DOHH2 (cell line): ENCODE results near the gene SIDT1.

Source experiments
- H3F3A ChIP-seq: fragments of 200-600 bp; sonication (generic), shearing (Covaris generic); 2 replicates; pipeline ENCODE4 v1.6.0; 2016; ENCODE audit warnings: antibody characterized with exemption, mild to moderate bottlenecking; ENCODE audit not compliant: control insufficient read depth, insufficient read depth
- H3K27ac ChIP-seq: fragments of 200-600 bp; sonication (generic); 2 replicates; pipeline ENCODE4 v1.5.1; 2014; ENCODE audit warnings: low read depth, mild to moderate bottlenecking, low read length, moderate library complexity
- H3K27me3 ChIP-seq: fragments of 200-600 bp; sonication (generic); 2 replicates; pipeline ENCODE4 v1.6.1; 2014; ENCODE audit warnings: mild to moderate bottlenecking, low read length, mixed read lengths; ENCODE audit not compliant: control insufficient read depth
- H3K36me3 ChIP-seq: fragments of 200-600 bp; sonication (generic); 2 replicates; pipeline ENCODE4 v1.6.1; 2014; ENCODE audit warnings: mild to moderate bottlenecking, low read length, moderate library complexity, mixed read lengths; ENCODE audit not compliant: control insufficient read depth
- H3K4me1 ChIP-seq: fragments of 200-600 bp; sonication (generic); 2 replicates; pipeline ENCODE4 v1.6.1; 2014; ENCODE audit warnings: mild to moderate bottlenecking, low read length, mixed read lengths; ENCODE audit not compliant: control insufficient read depth
- H3K4me2 ChIP-seq: fragments of 200-600 bp; sonication (generic); 2 replicates; pipeline ENCODE4 v1.6.0; 2014; ENCODE audit warnings: mild to moderate bottlenecking, low read length, moderate library complexity
- H3K4me3 ChIP-seq: fragments of 200-600 bp; sonication (generic); 2 replicates; pipeline ENCODE4 v1.5.1; 2014; ENCODE audit warnings: mild to moderate bottlenecking, low read length, mixed read lengths
- H3K79me2 ChIP-seq: fragments of 200-600 bp; sonication (generic); 2 replicates; pipeline ENCODE4 v1.6.1; 2014; ENCODE audit warnings: mild to moderate bottlenecking, low read length, mixed read lengths; ENCODE audit not compliant: control insufficient read depth
- H3K9me2 ChIP-seq: fragments of 200-600 bp; sonication (generic); replicated peaks from 2 replicates; pipeline ENCODE4 v1.6.1; 2014; ENCODE audit warnings: mild to moderate bottlenecking, low read length, mixed read lengths; ENCODE audit not compliant: control insufficient read depth
- H3K9me3 ChIP-seq: fragments of 200-600 bp; sonication (generic); 2 replicates; pipeline ENCODE4 v1.6.1; 2014; ENCODE audit warnings: antibody characterized with exemption, low read length, mixed read lengths; ENCODE audit not compliant: control insufficient read depth, insufficient read depth
- H4K20me1 ChIP-seq: fragments of 200-600 bp; sonication (generic); 2 replicates; pipeline ENCODE4 v1.6.0; 2014; ENCODE audit warnings: low read depth, mild to moderate bottlenecking, antibody characterized with exemption, low read length, moderate library complexity; ENCODE audit not compliant: control insufficient read depth, insufficient read depth
- EZH2phosphoT487 ChIP-seq: fragments of 200-600 bp; sonication (generic); IDR thresholded peaks from 2 replicates; pipeline ENCODE4 v1.6.1; 2017; ENCODE audit warnings: borderline replicate concordance, mild to moderate bottlenecking, antibody characterized with exemption, low read length, moderate library complexity, mixed read lengths
- TF ChIP-seq, protein P1 (sequence below): fragments of 200-600 bp; sonication (generic); IDR thresholded peaks from one replicate; pipeline ENCODE4 v1.5.1; 2014; ENCODE audit warnings: antibody characterized with exemption, mild to moderate bottlenecking, low read depth, low read length; ENCODE audit not compliant: poor library complexity, severe bottlenecking

Gene SIDT1

DNA sequence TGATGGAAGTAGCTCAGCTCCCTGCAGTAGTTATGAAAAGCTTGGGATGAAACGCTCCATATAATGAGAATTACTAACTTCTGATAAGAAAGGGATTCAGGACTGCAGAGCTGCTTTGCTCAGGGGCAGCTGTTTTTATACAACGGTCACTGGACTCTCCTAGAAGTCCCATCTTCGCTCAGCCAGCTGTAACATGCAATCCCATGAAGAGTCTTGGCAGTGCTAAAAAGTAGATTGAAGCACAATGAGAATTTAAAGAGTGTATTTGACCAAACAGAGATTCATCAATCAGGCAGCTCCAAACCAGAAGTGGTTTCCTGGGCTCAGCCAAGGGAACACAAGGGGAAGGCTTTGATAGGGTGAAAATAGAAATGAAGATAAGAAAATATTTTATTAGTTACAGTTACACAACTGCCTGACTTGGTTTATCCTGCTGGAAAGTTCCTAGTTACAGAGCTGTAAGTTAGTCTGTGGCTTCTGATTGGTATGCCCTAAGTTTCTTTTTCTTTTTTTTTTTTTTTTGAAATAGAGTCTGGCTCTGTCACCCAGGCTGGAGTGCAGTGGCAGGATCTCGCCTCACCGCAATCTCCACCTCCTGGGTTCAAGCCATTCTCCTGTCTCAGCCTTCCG lies 24.1 kb downstream of the SIDT1 start:
- Histone ChIP-seq H3K27me3 (no peaks in the 10 kb centered on the region), H3K4me1 (peaks cover 8% of the 10 kb centered on the region), H4K20me1 (no peaks in the 10 kb centered on the region), H3K9me3 (no peaks in the 10 kb centered on the region), H3K4me2 (no peak overlapping the region), H3K79me2 (no peaks in the 10 kb centered on the region), H3F3A (no peaks in the 10 kb centered on the region), H3K4me3 (no peak overlapping the region), H3K27ac (no peak overlapping the region), H3K36me3 (no peaks in the 10 kb centered on the region), H3K9me2 (no peaks in the 10 kb centered on the region)
- TF ChIP-seq EZH2phosphoT487, result no peak
- TF ChIP-seq, protein P1, sequence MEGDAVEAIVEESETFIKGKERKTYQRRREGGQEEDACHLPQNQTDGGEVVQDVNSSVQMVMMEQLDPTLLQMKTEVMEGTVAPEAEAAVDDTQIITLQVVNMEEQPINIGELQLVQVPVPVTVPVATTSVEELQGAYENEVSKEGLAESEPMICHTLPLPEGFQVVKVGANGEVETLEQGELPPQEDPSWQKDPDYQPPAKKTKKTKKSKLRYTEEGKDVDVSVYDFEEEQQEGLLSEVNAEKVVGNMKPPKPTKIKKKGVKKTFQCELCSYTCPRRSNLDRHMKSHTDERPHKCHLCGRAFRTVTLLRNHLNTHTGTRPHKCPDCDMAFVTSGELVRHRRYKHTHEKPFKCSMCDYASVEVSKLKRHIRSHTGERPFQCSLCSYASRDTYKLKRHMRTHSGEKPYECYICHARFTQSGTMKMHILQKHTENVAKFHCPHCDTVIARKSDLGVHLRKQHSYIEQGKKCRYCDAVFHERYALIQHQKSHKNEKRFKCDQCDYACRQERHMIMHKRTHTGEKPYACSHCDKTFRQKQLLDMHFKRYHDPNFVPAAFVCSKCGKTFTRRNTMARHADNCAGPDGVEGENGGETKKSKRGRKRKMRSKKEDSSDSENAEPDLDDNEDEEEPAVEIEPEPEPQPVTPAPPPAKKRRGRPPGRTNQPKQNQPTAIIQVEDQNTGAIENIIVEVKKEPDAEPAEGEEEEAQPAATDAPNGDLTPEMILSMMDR, result no peak

DNA sequence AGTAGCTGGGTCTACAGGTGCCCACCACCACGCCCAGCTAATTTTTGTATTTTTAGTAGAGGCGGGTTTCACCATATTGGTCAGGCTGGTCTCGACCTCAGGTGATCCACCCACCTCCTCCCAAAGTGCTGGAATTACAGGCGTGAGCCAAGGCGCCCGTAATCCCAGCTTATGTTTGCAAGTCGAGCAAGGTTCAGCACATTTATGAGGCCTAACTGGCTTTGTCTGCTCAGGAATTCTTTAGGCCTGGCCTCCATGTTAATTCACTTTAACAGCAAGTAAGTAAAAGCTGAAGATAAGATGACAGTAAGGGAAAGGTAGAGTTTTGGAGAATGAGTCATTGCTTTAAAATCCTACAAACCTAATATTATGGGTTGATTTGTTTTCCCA lies 24.6 kb downstream of the SIDT1 start:
- Histone ChIP-seq H3K27me3 (no peaks in the 10 kb centered on the region), H3K4me2 (no peak overlapping the region), H4K20me1 (no peaks in the 10 kb centered on the region), H3K4me1 (peaks cover 8% of the 10 kb centered on the region), H3K79me2 (no peaks in the 10 kb centered on the region), H3F3A (no peaks in the 10 kb centered on the region), H3K36me3 (no peaks in the 10 kb centered on the region), H3K9me3 (no peaks in the 10 kb centered on the region), H3K27ac (no peak overlapping the region), H3K4me3 (no peak overlapping the region), H3K9me2 (no peaks in the 10 kb centered on the region)
- TF ChIP-seq EZH2phosphoT487, result no peak
- TF ChIP-seq, protein P1, result no peak

DNA sequence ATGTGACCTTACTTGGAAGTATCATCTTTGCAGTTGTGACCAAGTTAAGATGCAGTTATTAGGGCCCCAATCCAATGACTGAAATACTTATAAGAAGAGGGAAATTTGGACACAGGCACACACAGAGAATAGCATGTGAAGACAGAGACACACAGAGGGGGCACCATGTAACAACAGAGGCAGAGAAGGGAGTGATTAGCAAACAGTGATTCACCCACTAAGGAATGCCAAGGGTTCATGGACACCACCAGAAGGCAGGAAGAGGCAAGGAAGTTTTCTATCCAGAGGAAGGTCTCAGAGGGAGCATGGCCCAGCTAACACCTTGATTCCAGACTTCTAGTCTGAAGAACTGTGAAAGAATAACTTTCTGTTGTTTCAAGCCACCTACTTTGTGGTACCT lies 25.0 kb downstream of the SIDT1 start:
- no peak overlapping the region for H3K27ac ChIP-seq
- peaks cover 8% of the 10 kb centered on the region for H3K4me1 ChIP-seq
- no peaks in the 10 kb centered on the region for H4K20me1 ChIP-seq
- no peaks in the 10 kb centered on the region for H3K9me2 ChIP-seq
- no peak overlapping the region for H3K4me3 ChIP-seq
- H3K27me3 ChIP-seq, result no peaks in the 10 kb centered on the region
- H3F3A ChIP-seq, result no peaks in the 10 kb centered on the region
- no peaks in the 10 kb centered on the region for H3K36me3 ChIP-seq
- H3K79me2 ChIP-seq, result no peaks in the 10 kb centered on the region
- H3K9me3 ChIP-seq, result no peaks in the 10 kb centered on the region
- H3K4me2 ChIP-seq, result no peak overlapping the region
- TF ChIP-seq EZH2phosphoT487, result no peak
- TF ChIP-seq, protein P1, result no peak
